Peyer's patch (tissue), 4 donors: ENCODE results near the gene SLC44A4.

Experiments
- CTCF ChIP-seq, 6 experiments: fragments of 450-650 bp in 4 of 6; fragments of 200-600 bp in 2 of 6; sonication (generic) in 1 of 6; IDR thresholded peaks; one replicate each; pipeline ENCODE4 v1.5.1; 2017 to 2019; ENCODE audit warnings: antibody characterized with exemption in 6 of 6, mild to moderate bottlenecking in 3 of 6, moderate library complexity in 1 of 6
- POLR2A ChIP-seq, 2 donors: fragments of 450-650 bp; IDR thresholded peaks; one replicate each; pipeline ENCODE4 v1.5.1; 2017; ENCODE audit warnings: antibody characterized with exemption in 2 of 2, mild to moderate bottlenecking in 2 of 2, moderate library complexity in 2 of 2

GRCh38 chr6:31899215-31899614 is 20.4 kb upstream of the SLC44A4 start:
- no peak for TF ChIP-seq CTCF (IDR thresholded peaks at IDR 0.05)
- TF ChIP-seq POLR2A (IDR thresholded peaks at IDR 0.05), result no peak
